ENCODE results near the gene DDX59.

Gene DDX59

GRCh38 chr1:200629876-200630514, 39.7 kb downstream of the DDX59 start:
- Histone ChIP-seq H3K4me3 (no peak overlapping the region), H3K27ac (no peak overlapping the region)
- no peak for DNase-seq (ENCODE audit: low spot score)
- TF ChIP-seq CTCF (IDR thresholded peaks at IDR 0.05) = no peak

GRCh38 chr1:200628223-200628881, 41.4 kb downstream of the DDX59 start:
- Histone ChIP-seq H3K27ac (no peak overlapping the region), H3K4me3 (no peak overlapping the region)
- no peak for TF ChIP-seq CTCF (IDR thresholded peaks at IDR 0.05)
- no peak for DNase-seq (ENCODE audit: low spot score)

- H3K27ac ChIP-seq = no peak overlapping the region
- no peak overlapping the region for H3K4me3 ChIP-seq
- TF ChIP-seq CTCF (IDR thresholded peaks at IDR 0.05) = no peak
- no peak for DNase-seq (ENCODE audit: low spot score)
Measured at GRCh38 chr1:200627575-200628222, 42.0 kb downstream of the DDX59 start.

- Histone ChIP-seq H3K4me3 (no peak overlapping the region), H3K27ac (no peak overlapping the region)
- DNase-seq (ENCODE audit: low spot score) = no peak
- TF ChIP-seq CTCF (IDR thresholded peaks at IDR 0.05) = no peak
Measured at GRCh38 chr1:200626853-200627534, 42.7 kb downstream of the DDX59 start.

- Histone ChIP-seq H3K4me3 (no peak overlapping the region), H3K27ac (no peak overlapping the region)
- no peak for TF ChIP-seq CTCF (IDR thresholded peaks at IDR 0.05)
- DNase-seq (ENCODE audit: low spot score) = no peak
Measured at GRCh38 chr1:200625381-200625824, 44.3 kb downstream of the DDX59 start.

GRCh38 chr1:200624679-200625335, 44.9 kb downstream of the DDX59 start:
- Histone ChIP-seq H3K4me3 (no peak overlapping the region), H3K27ac (no peak overlapping the region)
- TF ChIP-seq CTCF (IDR thresholded peaks at IDR 0.05) = no peak
- DNase-seq (ENCODE audit: low spot score) = no peak

All from coronary artery (tissue), 2 donors.